Endothelial cell of umbilical vein (primary cell): ENCODE data around the gene AQP2.

ENCODE experiments used
- CTCF ChIP-seq, 2 donors: IDR thresholded peaks; 1 replicate in 1 of 2; 2 replicates in 1 of 2; pipeline ENCODE4 v1.5.1; 2011; ENCODE audit warnings: low read length in 2 of 2, mild to moderate bottlenecking in 2 of 2, moderate library complexity in 2 of 2, control low read depth in 1 of 2, inconsistent platforms in 1 of 2, low read depth in 1 of 2; ENCODE audit not compliant: insufficient read depth in 1 of 2; ENCODE audit errors: extremely low read depth in 1 of 2
- EZH2 ChIP-seq: IDR thresholded peaks from 2 replicates; pipeline ENCODE4 v1.6.1; 2012; ENCODE audit warnings: borderline replicate concordance, low read depth, mild to moderate bottlenecking, moderate library complexity, low read length, inconsistent platforms; ENCODE audit not compliant: severe bottlenecking
- POLR2A ChIP-seq: IDR thresholded peaks from 2 replicates; pipeline ENCODE4 v1.6.1; 2012; ENCODE audit warnings: low read depth, mild to moderate bottlenecking, control low read depth, low read length
- TF ChIP-seq, protein P1 (sequence below): IDR thresholded peaks from 2 replicates; pipeline ENCODE4 v1.6.1; 2011; ENCODE audit not compliant: insufficient read depth, insufficient read length

DNA sequence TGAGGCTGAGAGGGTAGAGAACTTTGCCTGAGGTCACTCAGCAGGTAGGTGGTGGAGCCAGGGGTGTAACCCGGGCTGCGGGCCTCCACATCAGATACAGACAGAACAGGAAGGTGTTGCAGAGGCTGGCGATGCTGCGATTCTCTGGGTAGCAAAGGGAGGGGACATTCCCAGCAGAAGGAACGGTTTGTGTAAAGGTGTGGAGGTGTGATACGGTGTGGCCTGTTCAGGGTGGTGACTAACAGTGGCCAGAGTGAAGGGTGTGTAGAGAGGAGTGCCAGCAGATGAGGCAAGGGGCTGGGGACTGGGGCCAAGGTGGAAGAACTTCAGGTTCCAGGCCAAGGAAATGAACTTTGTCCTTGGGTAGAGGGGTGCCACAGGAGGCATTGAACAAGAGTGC lies 28.6 kb upstream of the AQP2 start:
- TF ChIP-seq POLR2A (no peak), CTCF (IDR thresholded peaks at IDR 0.05; ENCODE audit: extremely low read depth in 1 of 2, insufficient read depth in 1 of 2, low read depth in 1 of 2, low read length in 2 of 2) (no peak), EZH2 (no peak)
- TF ChIP-seq, protein P1, sequence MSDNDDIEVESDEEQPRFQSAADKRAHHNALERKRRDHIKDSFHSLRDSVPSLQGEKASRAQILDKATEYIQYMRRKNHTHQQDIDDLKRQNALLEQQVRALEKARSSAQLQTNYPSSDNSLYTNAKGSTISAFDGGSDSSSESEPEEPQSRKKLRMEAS: no peak
